RWPE2 (cell line): ENCODE results near the gene EXOSC3.

Source experiments
- ATAC-seq: fragments of 200-7000 bp; cut with Tn5 transposase; 3 replicates; pipeline ENCODE4 v1.9.1; 2021; ENCODE audit warnings: low read depth
- DNase-seq: peaks from one replicate; pipeline ENCODE4 v3.0.0-alpha.2; 2020; ENCODE audit warnings: low spot score
- H3K27ac ChIP-seq: fragments of 450-650 bp; 2 replicates; pipeline ENCODE4 v1.5.1; 2017; ENCODE audit warnings: mild to moderate bottlenecking; ENCODE audit not compliant: poor library complexity, severe bottlenecking
- H3K27me3 ChIP-seq: fragments of 250-450 bp; sonication (Bioruptor Pico); 2 replicates; pipeline ENCODE4 v1.5.1; 2021; ENCODE audit warnings: mild to moderate bottlenecking, moderate library complexity; ENCODE audit not compliant: insufficient read depth, poor library complexity, severe bottlenecking
- H3K36me3 ChIP-seq: fragments of 250-450 bp; sonication (Bioruptor Pico); 2 replicates; pipeline ENCODE4 v1.5.1; 2020; ENCODE audit warnings: low read depth, mild to moderate bottlenecking, moderate library complexity
- H3K4me1 ChIP-seq: fragments of 250-450 bp; sonication (Bioruptor Pico); 2 replicates; pipeline ENCODE4 v1.5.1; 2021; ENCODE audit warnings: mild to moderate bottlenecking, moderate library complexity; ENCODE audit not compliant: insufficient read depth, poor library complexity, severe bottlenecking
- H3K4me3 ChIP-seq: fragments of 250-450 bp; sonication (Bioruptor Pico); 2 replicates; pipeline ENCODE4 v1.5.1; 2021; ENCODE audit warnings: mild to moderate bottlenecking, moderate library complexity; ENCODE audit not compliant: severe bottlenecking
- H3K9me3 ChIP-seq: fragments of 250-450 bp; sonication (Bioruptor Pico); 2 replicates; pipeline ENCODE4 v1.5.1; 2021; ENCODE audit warnings: mild to moderate bottlenecking, moderate library complexity; ENCODE audit not compliant: severe bottlenecking
- CTCF ChIP-seq: fragments of 450-650 bp; IDR thresholded peaks from one replicate; pipeline ENCODE4 v1.5.1; 2017; ENCODE audit warnings: mild to moderate bottlenecking, moderate library complexity; ENCODE audit not compliant: poor library complexity, severe bottlenecking

EXOSC3 gene

GRCh38 chr9:37801287-37801850 is 16.5 kb upstream of the EXOSC3 start:
- no peak for DNase-seq

DNA sequence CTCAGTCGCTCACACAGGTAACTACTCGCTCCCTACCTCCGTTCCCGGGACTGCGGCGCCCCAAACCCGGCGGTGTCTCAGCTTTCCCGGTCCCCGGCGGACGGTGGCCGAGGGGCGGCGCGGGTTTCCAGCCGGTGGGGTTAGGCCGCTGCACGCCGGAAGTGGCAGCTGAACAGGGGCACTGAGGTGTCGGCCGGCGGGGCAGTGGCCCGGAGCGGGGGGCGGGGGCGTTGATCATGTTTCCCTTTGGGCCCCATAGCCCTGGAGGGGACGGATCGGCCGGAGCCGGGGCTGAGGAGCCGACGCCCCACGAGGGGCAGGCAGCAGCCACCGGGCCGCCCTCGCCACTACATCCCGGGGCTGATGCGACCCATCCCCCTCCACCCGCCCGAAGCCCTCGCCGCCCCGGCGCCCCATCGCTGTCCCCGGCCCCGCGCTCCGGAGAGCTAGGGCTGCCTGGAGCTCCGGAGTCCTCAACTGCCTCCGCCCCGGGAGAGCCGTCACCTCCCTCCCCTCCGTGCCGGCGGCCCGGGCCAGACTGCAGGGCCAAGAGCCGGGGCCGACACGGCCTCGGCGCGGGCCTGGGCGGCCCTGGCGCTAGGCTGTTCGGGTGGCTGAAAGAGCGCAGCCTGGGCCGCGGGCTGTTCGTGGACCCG is 15.9 kb upstream of the EXOSC3 start, which contains the start of gene DCAF10:
TSS of gene DCAF10 (plus strand) at position 167 of the 656 bp plus-strand sequence. CDS start at position 237, 70 bp downstream.
- Histone ChIP-seq H3K27me3 (no peaks in the 10 kb centered on the region), H3K4me3 (peak within 1 kb of the TSS; percentile 91), H3K36me3 (peaks cover 21% of the 10 kb centered on the region; the same call in 1 of the 2 replicates), H3K4me1 (peaks cover 8% of the 10 kb centered on the region), H3K27ac (peak within 1 kb of the TSS; percentile 64), H3K9me3 (no peaks in the 10 kb centered on the region)
- no peak for TF ChIP-seq CTCF
- peak; percentile 86 for DNase-seq
- peak; percentile 72 for ATAC-seq

More at GRCh38 chr9:37801287-37801850, 16.5 kb upstream of the EXOSC3 start:
- Histone ChIP-seq H3K27me3 (no peaks in the 10 kb centered on the region), H3K9me3 (no peaks in the 10 kb centered on the region), H3K27ac (peak overlapping the region; percentile 64), H3K4me1 (peaks cover 8% of the 10 kb centered on the region), H3K4me3 (peak overlapping the region; percentile 91), H3K36me3 (peaks cover 21% of the 10 kb centered on the region; the same call in 1 of the 2 replicates)
- ATAC-seq = peak; percentile 51
- TF ChIP-seq CTCF = no peak

- no peaks in the 10 kb centered on the region for H3K27me3 ChIP-seq
- H3K4me1 ChIP-seq = peaks cover 8% of the 10 kb centered on the region
- H3K27ac ChIP-seq = no peak overlapping the region
- ATAC-seq (no peak), DNase-seq (no peak)
- H3K4me3 ChIP-seq = no peak overlapping the region
- no peaks in the 10 kb centered on the region for H3K9me3 ChIP-seq
- peaks cover 9% of the 10 kb centered on the region; the same call in 1 of the 2 replicates for H3K36me3 ChIP-seq
- no peak for TF ChIP-seq CTCF
Measured at GRCh38 chr9:37798677-37799076, 13.8 kb upstream of the EXOSC3 start.

DNA sequence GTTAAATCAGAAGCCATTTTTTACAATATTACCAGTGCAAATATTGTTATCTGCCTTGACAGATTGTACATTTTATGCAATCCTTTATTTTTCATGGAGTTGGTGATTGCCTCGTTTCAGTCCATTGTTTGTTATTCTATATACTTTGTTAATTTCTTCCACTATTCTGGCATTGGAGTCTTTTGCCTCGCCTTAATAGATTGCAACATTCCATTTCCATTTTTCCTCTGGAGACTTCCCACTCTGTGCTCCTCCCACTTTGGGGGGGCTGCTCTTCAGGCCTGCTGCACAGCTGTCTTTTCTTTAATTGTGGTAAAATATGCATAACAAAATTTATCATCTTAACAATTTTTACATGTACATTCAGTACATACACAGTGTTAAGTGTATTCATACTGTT is 11.4 kb upstream of the EXOSC3 start:
- H3K27ac ChIP-seq = no peak overlapping the region
- no peaks in the 10 kb centered on the region for H3K27me3 ChIP-seq
- ATAC-seq (no peak), DNase-seq (no peak)
- H3K4me1 ChIP-seq = no peaks in the 10 kb centered on the region
- no peak overlapping the region for H3K4me3 ChIP-seq
- no peaks in the 10 kb centered on the region for H3K36me3 ChIP-seq
- no peaks in the 10 kb centered on the region for H3K9me3 ChIP-seq
- no peak for TF ChIP-seq CTCF

DNA sequence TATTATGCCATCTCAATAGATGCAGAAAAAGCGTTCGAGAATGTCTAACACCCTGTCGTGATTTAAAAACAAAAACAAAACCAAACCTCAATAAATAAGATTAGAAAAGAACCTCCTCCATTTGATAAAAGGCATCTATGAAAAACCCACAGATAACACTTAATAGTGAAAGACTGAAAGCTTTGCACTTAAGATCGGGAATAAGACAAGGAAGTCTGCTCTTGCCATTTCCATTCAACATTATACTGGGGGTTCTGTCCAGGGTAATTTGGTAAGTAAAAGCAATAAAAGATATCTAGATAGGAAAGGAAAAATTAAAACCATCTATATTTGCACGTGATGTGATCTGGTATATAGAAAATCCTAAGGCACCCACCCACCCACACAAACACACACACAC is 7.3 kb upstream of the EXOSC3 start:
- no peaks in the 10 kb centered on the region for H3K4me1 ChIP-seq
- no peak for TF ChIP-seq CTCF
- no peaks in the 10 kb centered on the region for H3K9me3 ChIP-seq
- no peak overlapping the region for H3K4me3 ChIP-seq
- no peak overlapping the region for H3K27ac ChIP-seq
- ATAC-seq = no peak
- no peaks in the 10 kb centered on the region for H3K36me3 ChIP-seq
- DNase-seq = no peak
- no peaks in the 10 kb centered on the region for H3K27me3 ChIP-seq
